H1 (cell line): ENCODE data around the gene WASF3. TPM values are rescaled to one million over a fixed set of nuclear protein-coding genes. Genes with fewer than 3 reads are reported as not detected.

Experiments
- CHD1 ChIP-seq: IDR thresholded peaks from 2 replicates; pipeline ENCODE4 v1.6.1; 2012; ENCODE audit warnings: low read depth, low read length, improper control_type of control experiment
- EGR1 ChIP-seq: IDR thresholded peaks from 2 replicates; pipeline ENCODE4 v1.6.1; 2011; ENCODE audit warnings: low read depth, low read length, borderline replicate concordance
- HDAC6 ChIP-seq: IDR thresholded peaks from one replicate; pipeline ENCODE4 v1.7.1; 2012; ENCODE audit warnings: low read depth, mild to moderate bottlenecking, inconsistent platforms, low read length, moderate library complexity
- JUN ChIP-seq: IDR thresholded peaks from 2 replicates; pipeline ENCODE4 v1.6.1; 2011; ENCODE audit warnings: low read depth, mild to moderate bottlenecking, improper control_type of control experiment, low read length
- NANOG ChIP-seq: IDR thresholded peaks from 2 replicates; pipeline ENCODE4 v1.6.1; 2011; ENCODE audit warnings: low read length, low read depth, mild to moderate bottlenecking, inconsistent platforms; ENCODE audit not compliant: insufficient read depth, poor library complexity, severe bottlenecking
- SIRT6 ChIP-seq: IDR thresholded peaks from one replicate; pipeline ENCODE4 v1.7.1; 2012; ENCODE audit warnings: low read length, inconsistent platforms
- SP4 ChIP-seq: IDR thresholded peaks from 2 replicates; pipeline ENCODE4 v1.6.1; 2012; ENCODE audit warnings: low read length, inconsistent platforms
- SUZ12 ChIP-seq: fragments of 200-600 bp; sonication (generic); IDR thresholded peaks from 2 replicates; pipeline ENCODE4 v1.6.1; 2012; ENCODE audit warnings: mild to moderate bottlenecking, inconsistent platforms, low read length, moderate library complexity, mixed read lengths
- polyA plus RNA-seq, 7 experiments: library from polyadenylated mRNA; depleted of rRNA in 3 of 7; stranded (reverse) in 5 of 7; unstranded in 2 of 7; fragments of >200 nt in 5 of 7; fragments of 200-250 nt in 2 of 7; gene quantifications; 1 replicate in 5 of 7; 2 replicates in 1 of 7; 4 replicates in 1 of 7; pipeline versions ENCODE4 v1.2.1 to v1.2.3, GENCODE V29; 2011 to 2013; ENCODE audit warnings: missing spikeins in 2 of 7, mixed read lengths in 2 of 7
- total RNA-seq: library from RNA; stranded (reverse); fragmentation: NEBNext Ultra II Directional; extraction: Animal tissue kit (Norgen Biotek cat#: 25700); gene quantifications from 2 replicates; pipeline ENCODE4 v1.2.1, GENCODE V29; 2021
- TF ChIP-seq, protein P1 (sequence below): fragments of 300-600 bp; sonication (generic); IDR thresholded peaks from 2 replicates; pipeline ENCODE4 v1.7.1; 2012; ENCODE audit warnings: low read length, moderate library complexity, mild to moderate bottlenecking, inconsistent platforms; ENCODE audit not compliant: insufficient replicate concordance
- TF ChIP-seq, protein P2 (sequence below): IDR thresholded peaks from 2 replicates; pipeline ENCODE4 v1.6.1; 2011; ENCODE audit warnings: low read length, improper control_type of control experiment

The WASF3 gene
- total and polyA plus RNA-seq, 2 of the 8 experiments (the other 6 are each of a cell fraction or from before 2014, with no cell fraction given): 18.7 to 39.8 TPM

DNA sequence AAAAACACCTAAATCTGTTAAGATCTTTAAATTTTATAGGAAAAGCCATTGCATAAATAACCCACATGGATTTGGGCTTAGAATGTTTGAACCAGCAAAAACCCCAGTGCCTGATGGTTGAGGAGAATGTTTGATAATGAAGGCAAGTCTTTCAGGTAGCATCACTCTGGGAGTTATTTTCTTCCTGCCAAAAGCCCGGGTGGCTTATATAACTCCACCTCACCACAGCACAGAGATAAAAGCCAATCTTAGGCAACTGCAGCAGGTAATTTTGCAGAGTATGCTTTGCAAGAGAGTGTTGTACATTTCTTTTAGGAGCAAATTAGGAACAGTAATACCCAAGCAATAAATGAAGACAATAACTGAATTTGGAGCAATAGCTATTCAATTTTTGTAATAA is 7.8 kb upstream of the WASF3 start (continued):
- TF ChIP-seq, protein P1, sequence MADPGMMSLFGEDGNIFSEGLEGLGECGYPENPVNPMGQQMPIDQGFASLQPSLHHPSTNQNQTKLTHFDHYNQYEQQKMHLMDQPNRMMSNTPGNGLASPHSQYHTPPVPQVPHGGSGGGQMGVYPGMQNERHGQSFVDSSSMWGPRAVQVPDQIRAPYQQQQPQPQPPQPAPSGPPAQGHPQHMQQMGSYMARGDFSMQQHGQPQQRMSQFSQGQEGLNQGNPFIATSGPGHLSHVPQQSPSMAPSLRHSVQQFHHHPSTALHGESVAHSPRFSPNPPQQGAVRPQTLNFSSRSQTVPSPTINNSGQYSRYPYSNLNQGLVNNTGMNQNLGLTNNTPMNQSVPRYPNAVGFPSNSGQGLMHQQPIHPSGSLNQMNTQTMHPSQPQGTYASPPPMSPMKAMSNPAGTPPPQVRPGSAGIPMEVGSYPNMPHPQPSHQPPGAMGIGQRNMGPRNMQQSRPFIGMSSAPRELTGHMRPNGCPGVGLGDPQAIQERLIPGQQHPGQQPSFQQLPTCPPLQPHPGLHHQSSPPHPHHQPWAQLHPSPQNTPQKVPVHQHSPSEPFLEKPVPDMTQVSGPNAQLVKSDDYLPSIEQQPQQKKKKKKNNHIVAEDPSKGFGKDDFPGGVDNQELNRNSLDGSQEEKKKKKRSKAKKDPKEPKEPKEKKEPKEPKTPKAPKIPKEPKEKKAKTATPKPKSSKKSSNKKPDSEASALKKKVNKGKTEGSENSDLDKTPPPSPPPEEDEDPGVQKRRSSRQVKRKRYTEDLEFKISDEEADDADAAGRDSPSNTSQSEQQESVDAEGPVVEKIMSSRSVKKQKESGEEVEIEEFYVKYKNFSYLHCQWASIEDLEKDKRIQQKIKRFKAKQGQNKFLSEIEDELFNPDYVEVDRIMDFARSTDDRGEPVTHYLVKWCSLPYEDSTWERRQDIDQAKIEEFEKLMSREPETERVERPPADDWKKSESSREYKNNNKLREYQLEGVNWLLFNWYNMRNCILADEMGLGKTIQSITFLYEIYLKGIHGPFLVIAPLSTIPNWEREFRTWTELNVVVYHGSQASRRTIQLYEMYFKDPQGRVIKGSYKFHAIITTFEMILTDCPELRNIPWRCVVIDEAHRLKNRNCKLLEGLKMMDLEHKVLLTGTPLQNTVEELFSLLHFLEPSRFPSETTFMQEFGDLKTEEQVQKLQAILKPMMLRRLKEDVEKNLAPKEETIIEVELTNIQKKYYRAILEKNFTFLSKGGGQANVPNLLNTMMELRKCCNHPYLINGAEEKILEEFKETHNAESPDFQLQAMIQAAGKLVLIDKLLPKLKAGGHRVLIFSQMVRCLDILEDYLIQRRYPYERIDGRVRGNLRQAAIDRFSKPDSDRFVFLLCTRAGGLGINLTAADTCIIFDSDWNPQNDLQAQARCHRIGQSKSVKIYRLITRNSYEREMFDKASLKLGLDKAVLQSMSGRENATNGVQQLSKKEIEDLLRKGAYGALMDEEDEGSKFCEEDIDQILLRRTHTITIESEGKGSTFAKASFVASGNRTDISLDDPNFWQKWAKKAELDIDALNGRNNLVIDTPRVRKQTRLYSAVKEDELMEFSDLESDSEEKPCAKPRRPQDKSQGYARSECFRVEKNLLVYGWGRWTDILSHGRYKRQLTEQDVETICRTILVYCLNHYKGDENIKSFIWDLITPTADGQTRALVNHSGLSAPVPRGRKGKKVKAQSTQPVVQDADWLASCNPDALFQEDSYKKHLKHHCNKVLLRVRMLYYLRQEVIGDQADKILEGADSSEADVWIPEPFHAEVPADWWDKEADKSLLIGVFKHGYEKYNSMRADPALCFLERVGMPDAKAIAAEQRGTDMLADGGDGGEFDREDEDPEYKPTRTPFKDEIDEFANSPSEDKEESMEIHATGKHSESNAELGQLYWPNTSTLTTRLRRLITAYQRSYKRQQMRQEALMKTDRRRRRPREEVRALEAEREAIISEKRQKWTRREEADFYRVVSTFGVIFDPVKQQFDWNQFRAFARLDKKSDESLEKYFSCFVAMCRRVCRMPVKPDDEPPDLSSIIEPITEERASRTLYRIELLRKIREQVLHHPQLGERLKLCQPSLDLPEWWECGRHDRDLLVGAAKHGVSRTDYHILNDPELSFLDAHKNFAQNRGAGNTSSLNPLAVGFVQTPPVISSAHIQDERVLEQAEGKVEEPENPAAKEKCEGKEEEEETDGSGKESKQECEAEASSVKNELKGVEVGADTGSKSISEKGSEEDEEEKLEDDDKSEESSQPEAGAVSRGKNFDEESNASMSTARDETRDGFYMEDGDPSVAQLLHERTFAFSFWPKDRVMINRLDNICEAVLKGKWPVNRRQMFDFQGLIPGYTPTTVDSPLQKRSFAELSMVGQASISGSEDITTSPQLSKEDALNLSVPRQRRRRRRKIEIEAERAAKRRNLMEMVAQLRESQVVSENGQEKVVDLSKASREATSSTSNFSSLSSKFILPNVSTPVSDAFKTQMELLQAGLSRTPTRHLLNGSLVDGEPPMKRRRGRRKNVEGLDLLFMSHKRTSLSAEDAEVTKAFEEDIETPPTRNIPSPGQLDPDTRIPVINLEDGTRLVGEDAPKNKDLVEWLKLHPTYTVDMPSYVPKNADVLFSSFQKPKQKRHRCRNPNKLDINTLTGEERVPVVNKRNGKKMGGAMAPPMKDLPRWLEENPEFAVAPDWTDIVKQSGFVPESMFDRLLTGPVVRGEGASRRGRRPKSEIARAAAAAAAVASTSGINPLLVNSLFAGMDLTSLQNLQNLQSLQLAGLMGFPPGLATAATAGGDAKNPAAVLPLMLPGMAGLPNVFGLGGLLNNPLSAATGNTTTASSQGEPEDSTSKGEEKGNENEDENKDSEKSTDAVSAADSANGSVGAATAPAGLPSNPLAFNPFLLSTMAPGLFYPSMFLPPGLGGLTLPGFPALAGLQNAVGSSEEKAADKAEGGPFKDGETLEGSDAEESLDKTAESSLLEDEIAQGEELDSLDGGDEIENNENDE: no peak
- TF ChIP-seq NANOG: no peak
- TF ChIP-seq SIRT6: no peak
- TF ChIP-seq EGR1: no peak
- TF ChIP-seq JUN: no peak
- TF ChIP-seq SUZ12: no peak
- no peak for TF ChIP-seq CHD1
- TF ChIP-seq SP4: no peak
- TF ChIP-seq, protein P2, sequence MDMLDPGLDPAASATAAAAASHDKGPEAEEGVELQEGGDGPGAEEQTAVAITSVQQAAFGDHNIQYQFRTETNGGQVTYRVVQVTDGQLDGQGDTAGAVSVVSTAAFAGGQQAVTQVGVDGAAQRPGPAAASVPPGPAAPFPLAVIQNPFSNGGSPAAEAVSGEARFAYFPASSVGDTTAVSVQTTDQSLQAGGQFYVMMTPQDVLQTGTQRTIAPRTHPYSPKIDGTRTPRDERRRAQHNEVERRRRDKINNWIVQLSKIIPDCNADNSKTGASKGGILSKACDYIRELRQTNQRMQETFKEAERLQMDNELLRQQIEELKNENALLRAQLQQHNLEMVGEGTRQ: no peak
- TF ChIP-seq HDAC6: no peak
